HepG2 (cell line): ENCODE results near the gene OVOL2. TPM values are rescaled to one million over a fixed set of nuclear protein-coding genes. Genes with fewer than 3 reads are reported as not detected.

Experiments used
- ATAC-seq: fragments of 200-7000 bp; cut with Tn5 transposase; 3 replicates; pipeline ENCODE4 v1.9.1; 2020; ENCODE audit warnings: mild to moderate bottlenecking, moderate library complexity
- BruUV-seq: library from RNA; stranded (reverse); fragments of 400-500 nt; replicated peaks from 2 replicates; lab custom pipeline; 2021; lab: Mats Ljungman, UMichigan
- CTCF ChIA-PET: fragments of 300-600 bp; formaldehyde crosslinking; extraction: SDS; loops from one replicate; lab custom pipeline; 2021; ENCODE audit warnings: low total read pairs, inconsistent platforms, low intra/inter-chr PET ratio; lab: Yijun Ruan, JAX
- POLR2A ChIA-PET: fragments of 350-600 bp; sonication (Branson Sonifier 250); formaldehyde crosslinking; loops from one replicate; lab custom pipeline; 2020; ENCODE audit warnings: antibody characterized with exemption, inconsistent platforms; lab: Yijun Ruan, JAX
- DNase-seq: peaks from one replicate; pipeline ENCODE4 v3.0.0-alpha.2; 2015; ENCODE audit warnings: low spot score
- FAIRE-seq: peaks from 3 replicates; lab custom pipeline; 2011; peaks lifted over from hg19 to GRCh38; lab: Jason Lieb, UNC
- H2AFZ ChIP-seq: one replicate; pipeline ENCODE4 v1.6.1; 2011; ENCODE audit warnings: low read length, inconsistent platforms
- H3K27ac ChIP-seq: fragments of 300-600 bp; 3 replicates; pipeline ENCODE4 v1.8.0; 2011; ENCODE audit warnings: mixed run types, mild to moderate bottlenecking, mixed read lengths, low read length, inconsistent platforms; ENCODE audit not compliant: insufficient read depth; ENCODE audit errors: extremely low read length
- H3K27me3 ChIP-seq, 2 experiments: fragments of 200-600 bp in 1 of 2; 2 replicates in 1 of 2; 3 replicates in 1 of 2; pipeline versions ENCODE4 v1.6.0 to v1.8.0; 2011; ENCODE audit warnings: low read length in 2 of 2, mild to moderate bottlenecking in 2 of 2, moderate library complexity in 2 of 2, inconsistent platforms in 1 of 2; ENCODE audit not compliant: insufficient read depth in 2 of 2, control insufficient read depth in 1 of 2
- H3K36me3 ChIP-seq, 2 experiments: fragments of 200-600 bp in 1 of 2; replicated peaks in 1 of 2; 2 replicates in 1 of 2; 3 replicates in 1 of 2; pipeline versions ENCODE4 v1.5.1 to v1.8.0; 2011; ENCODE audit warnings: low read length in 2 of 2, inconsistent platforms in 1 of 2; ENCODE audit not compliant: insufficient read depth in 2 of 2, control insufficient read depth in 1 of 2
- H3K4me1 ChIP-seq: 2 replicates; pipeline ENCODE4 v1.5.1; 2012; ENCODE audit warnings: low read length, inconsistent platforms; ENCODE audit not compliant: insufficient read depth
- H3K4me2 ChIP-seq: 2 replicates; pipeline ENCODE4 v1.6.0; 2011; ENCODE audit warnings: low read depth, low read length, inconsistent platforms
- H3K4me3 ChIP-seq, 3 experiments: fragments of 200-600 bp in 1 of 3; sonication (generic), shearing (Covaris generic) in 1 of 3; replicated peaks in 1 of 3; 2 replicates each; pipeline ENCODE4 v1.5.1; 2011 to 2016; ENCODE audit warnings: low read length in 3 of 3, inconsistent platforms in 2 of 3, low read depth in 2 of 3, mild to moderate bottlenecking in 2 of 3, control low read depth in 1 of 3, mixed read lengths in 1 of 3; ENCODE audit not compliant: insufficient read depth in 1 of 3
- H3K79me2 ChIP-seq: one replicate; pipeline ENCODE4 v1.6.1; 2011; ENCODE audit warnings: low read length, inconsistent platforms; ENCODE audit not compliant: insufficient read depth
- H3K9ac ChIP-seq: 2 replicates; pipeline ENCODE4 v1.6.0; 2011; ENCODE audit warnings: mild to moderate bottlenecking, low read depth, low read length, inconsistent platforms; ENCODE audit not compliant: insufficient read depth
- H3K9me3 ChIP-seq: 2 replicates; pipeline ENCODE4 v1.5.1; 2012; ENCODE audit warnings: mild to moderate bottlenecking, low read length
- H4K20me1 ChIP-seq: 2 replicates; pipeline ENCODE4 v1.6.0; 2011; ENCODE audit warnings: inconsistent platforms, mild to moderate bottlenecking, low read length, moderate library complexity; ENCODE audit not compliant: insufficient read depth
- AFF4 ChIP-seq: sonication (generic); formaldehyde crosslinking; IDR thresholded peaks from 2 replicates; pipeline ENCODE4 v1.4.0; 2020; ENCODE audit warnings: missing genetic modification reagents
- BRD4 ChIP-seq: sonication (generic); formaldehyde crosslinking; IDR thresholded peaks from 2 replicates; pipeline ENCODE4 v1.4.0; 2020; ENCODE audit warnings: missing genetic modification reagents
- ELK4 ChIP-seq: sonication (generic); formaldehyde crosslinking; IDR thresholded peaks from 2 replicates; pipeline ENCODE4 v1.9.0; 2021; ENCODE audit warnings: missing genetic modification reagents, borderline replicate concordance
- HMG20A ChIP-seq: IDR thresholded peaks from 2 replicates; pipeline ENCODE4 v1.6.1; 2016; ENCODE audit warnings: borderline replicate concordance
- KMT2A ChIP-seq: sonication (generic); formaldehyde crosslinking; IDR thresholded peaks from 2 replicates; pipeline ENCODE4 v1.4.0; 2020; ENCODE audit warnings: missing genetic modification reagents
- NONO ChIP-seq, 2 experiments: fragments of 450-650 bp in 1 of 2; sonication (generic) in 1 of 2; formaldehyde crosslinking in 1 of 2; IDR thresholded peaks in 1 of 2; conservative IDR thresholded peaks in 1 of 2; 2 replicates each; pipeline versions ENCODE4 v1.6.1 to v1.8.0; 2017 to 2022; ENCODE audit warnings: mild to moderate bottlenecking in 1 of 2, missing genetic modification reagents in 1 of 2, moderate library complexity in 1 of 2
- NR3C1 ChIP-seq: sonication (generic); formaldehyde crosslinking; IDR thresholded peaks from 2 replicates; pipeline ENCODE4 v1.4.0; 2020; ENCODE audit warnings: missing genetic modification reagents
- PCBP1 ChIP-seq: fragments of 200-400 bp; formaldehyde crosslinking; IDR thresholded peaks from 2 replicates; pipeline ENCODE4 v1.6.1; 2017; ENCODE audit warnings: mild to moderate bottlenecking, low read depth, low read length, borderline replicate concordance
- SP140L ChIP-seq: sonication (generic); formaldehyde crosslinking; IDR thresholded peaks from 2 replicates; pipeline ENCODE4 v1.4.0; 2020; ENCODE audit warnings: missing genetic modification reagents, borderline replicate concordance
- SP5 ChIP-seq: IDR thresholded peaks from 2 replicates; pipeline ENCODE4 v1.6.1; 2016; ENCODE audit warnings: low read depth, borderline replicate concordance
- ZNF33A ChIP-seq: sonication (generic); formaldehyde crosslinking; IDR thresholded peaks from 2 replicates; pipeline ENCODE4 v1.5.1; 2020; ENCODE audit warnings: missing genetic modification reagents, mild to moderate bottlenecking, moderate library complexity, borderline replicate concordance
- ZNF343 ChIP-seq: sonication (generic); formaldehyde crosslinking; IDR thresholded peaks from 2 replicates; pipeline ENCODE4 v1.4.0; 2020; ENCODE audit warnings: mild to moderate bottlenecking, missing genetic modification reagents
- ZNF546 ChIP-seq: sonication (generic); formaldehyde crosslinking; conservative IDR thresholded peaks from 2 replicates; pipeline ENCODE4 v1.8.1; 2023; ENCODE audit warnings: mild to moderate bottlenecking, missing genetic modification reagents
- ZNF607 ChIP-seq: sonication (generic); formaldehyde crosslinking; IDR thresholded peaks from 2 replicates; pipeline ENCODE4 v1.5.1; 2020; ENCODE audit warnings: missing genetic modification reagents, mild to moderate bottlenecking, borderline replicate concordance
- ZNF746 ChIP-seq: sonication (generic); formaldehyde crosslinking; IDR thresholded peaks from 2 replicates; pipeline ENCODE4 v1.8.0; 2022; ENCODE audit warnings: mild to moderate bottlenecking, missing genetic modification reagents
- WGBS: methylation state at CpG from one replicate; pipeline ENCODE4 v1.1.6; 2017; ENCODE audit warnings: low lambda C conversion rate; 5-methylcytosine and 5-hydroxymethylcytosine counted together
- in situ Hi-C: cut with HindIII; loops from 2 replicates; pipeline ENCODE4 v1.10.0; 2017; ENCODE audit warnings: low pct_unique_long_range_greater_than_20kb; ENCODE audit not compliant: extremely low pct_ligation_motif_present
- intact Hi-C: fragments of 100-400 bp; cut with micrococcal nuclease; formaldehyde crosslinking; loops from one replicate; pipeline ENCODE4 v1.10.0; 2022; ENCODE audit not compliant: unreplicated experiment
- polyA plus RNA-seq, 8 experiments: library from polyadenylated mRNA; depleted of rRNA in 3 of 8; stranded (reverse) in 7 of 8; unstranded in 1 of 8; fragments of >200 nt; fragmentation: Illumina TruSeq in 4 of 8; extraction: Trizol in 4 of 8; gene quantifications; 2 replicates each; pipeline versions ENCODE4 v1.2.1 to v1.2.3, GENCODE V29; 2011 to 2016; ENCODE audit warnings: low read depth in 4 of 8, missing spikeins in 1 of 8, mixed read lengths in 1 of 8; ENCODE audit not compliant: insufficient read depth in 1 of 8
- total RNA-seq, 5 experiments: library from RNA; depleted of rRNA; stranded (reverse); fragments of >200 nt; fragmentation: Illumina TruSeq; extraction: Trizol; gene quantifications; 2 replicates each; pipeline ENCODE4 v1.2.3, GENCODE V29; 2016; ENCODE audit warnings: low read depth in 1 of 5

OVOL2 gene
- total and polyA plus RNA-seq, 2 of the 13 experiments (the other 11 are each of a cell fraction or from before 2014, with no cell fraction given), result 0.20 to 0.31 TPM

GRCh38 chr20:18048176-18048575 lies 9.5 kb downstream of the OVOL2 start:
- ChIA-PET CTCF (no interaction called here), POLR2A (no interaction called here)
- in situ Hi-C loops (no loop called here), intact Hi-C loops (no loop called here)
- Histone ChIP-seq H4K20me1 (no peaks in the 10 kb centered on the region), H3K4me3 (no peak overlapping the region), H3K36me3 (no peaks in the 10 kb centered on the region), H3K27me3 (peaks cover 0 to 55% of the 10 kb centered on the region in 2 experiments; a peak in 3 of 5 replicates), H3K9ac (no peak overlapping the region), H3K4me2 (no peak overlapping the region), H2AFZ (no peak overlapping the region), H3K27ac (no peak overlapping the region), H3K4me1 (no peaks in the 10 kb centered on the region), H3K9me3 (peaks cover 5% of the 10 kb centered on the region), H3K79me2 (no peaks in the 10 kb centered on the region)
- no peak for TF ChIP-seq KMT2A (CRISPR knock-in tag)
- no peak for TF ChIP-seq ZNF746 (CRISPR knock-in tag)
- TF ChIP-seq AFF4 (CRISPR knock-in tag), result no peak
- TF ChIP-seq BRD4 (CRISPR knock-in tag), result no peak
- no peak for TF ChIP-seq NR3C1 (CRISPR knock-in tag)
- DNase-seq, result no peak
- no TSS peak for BruUV-seq
- WGBS, result 38% methylated on average over 5 of the region's 5 CpGs
- ATAC-seq, result no peak
- no peak for FAIRE-seq

GRCh38 chr20:18046535-18046934 lies 11.2 kb downstream of the OVOL2 start:
- Histone ChIP-seq H3K27me3 (peaks cover 0 to 44% of the 10 kb centered on the region in 2 experiments; a peak in 3 of 5 replicates), H3K79me2 (no peaks in the 10 kb centered on the region), H3K4me1 (no peaks in the 10 kb centered on the region), H3K36me3 (no peaks in the 10 kb centered on the region), H3K27ac (no peak overlapping the region), H3K9me3 (peaks cover 8% of the 10 kb centered on the region), H3K9ac (no peak overlapping the region), H2AFZ (no peak overlapping the region), H3K4me3 (no peak overlapping the region), H3K4me2 (no peak overlapping the region), H4K20me1 (no peaks in the 10 kb centered on the region)
- no peak for DNase-seq
- POLR2A ChIA-PET, result no interaction called here
- peak; percentile 36 for FAIRE-seq
- BruUV-seq, result no TSS peak
- in situ Hi-C loops (no loop called here), intact Hi-C loops (no loop called here)
- WGBS, result 29% methylated on average over 4 of the region's 4 CpGs
- ATAC-seq, result no peak
- CTCF ChIA-PET, result no interaction called here
- no peak for TF ChIP-seq ZNF343
- no peak for TF ChIP-seq SP5 (CRISPR knock-in tag)
- no peak for TF ChIP-seq ZNF546 (CRISPR knock-in tag)
- no peak for TF ChIP-seq SP140L
- TF ChIP-seq PCBP1, result no peak
- no peak for TF ChIP-seq HMG20A (CRISPR knock-in tag)
- no peak for TF ChIP-seq ELK4 (CRISPR knock-in tag)
- no peak for TF ChIP-seq NONO (IDR thresholded peaks at IDR 0.05)
- TF ChIP-seq NONO (CRISPR knock-in tag; conservative IDR thresholded peaks at IDR 0.05), result no peak
- TF ChIP-seq ZNF607, result no peak
- TF ChIP-seq ZNF33A (CRISPR knock-in tag), result no peak
